Diencephalon (tissue), 1 donor: ENCODE measurements around the gene PPARD. TPM values are rescaled to one million over a fixed set of nuclear protein-coding genes. Genes with fewer than 3 reads are reported as not detected.

ENCODE experiments used
- small RNA-seq: library from RNA; depleted of rRNA; stranded (forward); fragments of <200 nt; gene quantifications from one replicate; pipeline ENCODE3, GENCODE V24; 2014
- total RNA-seq: library from RNA; depleted of rRNA; stranded (reverse); fragments of >200 nt; gene quantifications from one replicate; pipeline ENCODE4 v1.2.3, GENCODE V29; 2014

The PPARD gene
- total RNA-seq: 3.5 TPM

GRCh38 chr6:35342258-35343091, at the start of gene PPARD:
Gene PPARD (plus strand): TSS chr6:35342558. CDS start chr6:35411088, 68,530 bp downstream.

GRCh38 chr6:35297601-35298481, 44.5 kb upstream of the PPARD start, which contains the start of gene DEF6:
Gene DEF6 (plus strand): TSS chr6:35297818. CDS start chr6:35297857, 39 bp downstream.

GRCh38 chr6:35452183-35453090, 110.1 kb downstream of the PPARD start, which contains the start of gene FANCE:
Gene FANCE (plus strand): TSS chr6:35452338. CDS start chr6:35452546, 208 bp downstream.

GRCh38 chr6:35468181-35468979, 126.0 kb downstream of the PPARD start, which contains the start of gene RPL10A:
Gene RPL10A (plus strand): TSS chr6:35468401. CDS start chr6:35468435, 34 bp downstream.

Small RNAs within 50 kb of the gene (small RNA-seq; reads per million reads assigned to genes)
- not detected for gene MIR7111

Other genes starting within 250 kb of the PPARD start
- 0.23 TPM for gene TCP11, start 201.2 kb upstream of the PPARD start, total RNA-seq
- gene SCUBE3, start 128.6 kb upstream of the PPARD start, total RNA-seq: 3.9 TPM
- gene ZNF76, start 82.8 kb upstream of the PPARD start, total RNA-seq: 14.1 TPM
- 2.1 TPM for gene DEF6, start 44.7 kb upstream of the PPARD start, total RNA-seq
- gene FANCE, start 109.8 kb downstream of the PPARD start, total RNA-seq: 8.8 TPM
- gene RPL10A, start 125.8 kb downstream of the PPARD start, total RNA-seq: 977 TPM
- gene TEAD3, start 154.5 kb downstream of the PPARD start, total RNA-seq: 0.23 TPM
- not detected for gene TULP1, start 170.3 kb downstream of the PPARD start, total RNA-seq